SU-DHL-6 (cell line): ENCODE results near the gene ERVFRD-1.

Experiments used
- EZH2phosphoT487 ChIP-seq: fragments of 200-600 bp; sonication (generic), shearing (Covaris generic); conservative IDR thresholded peaks from 2 replicates; pipeline ENCODE4 v1.6.1; 2018; ENCODE audit warnings: mild to moderate bottlenecking, antibody characterized with exemption, low read length, moderate library complexity, mixed read lengths
- TF ChIP-seq, protein P1 (sequence below): fragments of 200-600 bp; sonication (generic); IDR thresholded peaks from one replicate; pipeline ENCODE4 v1.5.1; 2017; ENCODE audit warnings: antibody characterized with exemption, mild to moderate bottlenecking, low read length, moderate library complexity; ENCODE audit not compliant: insufficient read depth, poor library complexity, severe bottlenecking

DNA sequence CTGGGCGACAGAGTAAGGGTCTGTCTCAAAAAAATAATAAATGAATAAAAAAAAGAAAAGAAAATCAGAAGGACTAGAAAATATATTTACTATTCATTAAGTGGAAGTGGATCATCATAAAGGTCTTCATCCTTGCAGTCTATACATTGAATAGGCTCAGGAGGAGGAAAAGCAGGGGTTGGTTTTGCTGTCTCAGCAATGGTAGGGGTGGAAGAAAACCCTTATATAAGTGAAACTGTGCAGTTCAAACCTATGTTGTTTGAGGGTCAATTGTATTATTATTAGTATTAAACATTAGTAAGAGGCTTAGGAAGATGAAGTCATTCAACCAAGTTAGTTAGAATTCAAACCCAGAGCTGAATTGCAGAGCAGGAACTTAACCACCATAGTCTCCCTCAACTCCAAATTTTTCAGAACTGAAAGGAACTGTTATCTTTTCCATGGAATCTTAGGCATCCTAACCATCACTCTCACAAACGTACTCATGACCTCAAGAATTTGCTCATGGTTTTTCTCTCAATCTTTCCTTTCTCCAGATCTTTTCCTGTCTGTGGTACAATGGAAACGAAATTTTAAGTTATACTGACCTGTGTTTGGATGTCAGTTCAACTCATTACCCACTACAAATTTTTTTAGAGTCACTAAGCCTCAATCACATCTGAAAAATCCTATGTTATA, 25.6 kb downstream of the ERVFRD-1 start:
- no peak for TF ChIP-seq EZH2phosphoT487
- TF ChIP-seq, protein P1, sequence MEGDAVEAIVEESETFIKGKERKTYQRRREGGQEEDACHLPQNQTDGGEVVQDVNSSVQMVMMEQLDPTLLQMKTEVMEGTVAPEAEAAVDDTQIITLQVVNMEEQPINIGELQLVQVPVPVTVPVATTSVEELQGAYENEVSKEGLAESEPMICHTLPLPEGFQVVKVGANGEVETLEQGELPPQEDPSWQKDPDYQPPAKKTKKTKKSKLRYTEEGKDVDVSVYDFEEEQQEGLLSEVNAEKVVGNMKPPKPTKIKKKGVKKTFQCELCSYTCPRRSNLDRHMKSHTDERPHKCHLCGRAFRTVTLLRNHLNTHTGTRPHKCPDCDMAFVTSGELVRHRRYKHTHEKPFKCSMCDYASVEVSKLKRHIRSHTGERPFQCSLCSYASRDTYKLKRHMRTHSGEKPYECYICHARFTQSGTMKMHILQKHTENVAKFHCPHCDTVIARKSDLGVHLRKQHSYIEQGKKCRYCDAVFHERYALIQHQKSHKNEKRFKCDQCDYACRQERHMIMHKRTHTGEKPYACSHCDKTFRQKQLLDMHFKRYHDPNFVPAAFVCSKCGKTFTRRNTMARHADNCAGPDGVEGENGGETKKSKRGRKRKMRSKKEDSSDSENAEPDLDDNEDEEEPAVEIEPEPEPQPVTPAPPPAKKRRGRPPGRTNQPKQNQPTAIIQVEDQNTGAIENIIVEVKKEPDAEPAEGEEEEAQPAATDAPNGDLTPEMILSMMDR = no peak
